ENCODE results near the gene TRIM47.

DNA sequence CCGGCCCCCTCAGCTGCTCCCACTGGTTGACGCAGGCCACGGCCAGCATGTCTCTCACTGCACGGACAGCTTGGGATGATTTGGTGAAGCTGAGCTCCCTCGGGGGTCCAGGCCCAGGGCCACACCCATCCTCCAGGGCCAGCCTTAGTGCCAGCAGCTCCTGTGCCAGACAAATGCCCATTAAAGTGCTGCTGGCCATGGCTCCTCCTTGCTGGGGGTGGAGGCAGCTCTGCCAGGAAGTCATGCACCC lies 2.5 kb downstream of the TRIM47 start:
- TF ChIP-seq, protein P1, sequence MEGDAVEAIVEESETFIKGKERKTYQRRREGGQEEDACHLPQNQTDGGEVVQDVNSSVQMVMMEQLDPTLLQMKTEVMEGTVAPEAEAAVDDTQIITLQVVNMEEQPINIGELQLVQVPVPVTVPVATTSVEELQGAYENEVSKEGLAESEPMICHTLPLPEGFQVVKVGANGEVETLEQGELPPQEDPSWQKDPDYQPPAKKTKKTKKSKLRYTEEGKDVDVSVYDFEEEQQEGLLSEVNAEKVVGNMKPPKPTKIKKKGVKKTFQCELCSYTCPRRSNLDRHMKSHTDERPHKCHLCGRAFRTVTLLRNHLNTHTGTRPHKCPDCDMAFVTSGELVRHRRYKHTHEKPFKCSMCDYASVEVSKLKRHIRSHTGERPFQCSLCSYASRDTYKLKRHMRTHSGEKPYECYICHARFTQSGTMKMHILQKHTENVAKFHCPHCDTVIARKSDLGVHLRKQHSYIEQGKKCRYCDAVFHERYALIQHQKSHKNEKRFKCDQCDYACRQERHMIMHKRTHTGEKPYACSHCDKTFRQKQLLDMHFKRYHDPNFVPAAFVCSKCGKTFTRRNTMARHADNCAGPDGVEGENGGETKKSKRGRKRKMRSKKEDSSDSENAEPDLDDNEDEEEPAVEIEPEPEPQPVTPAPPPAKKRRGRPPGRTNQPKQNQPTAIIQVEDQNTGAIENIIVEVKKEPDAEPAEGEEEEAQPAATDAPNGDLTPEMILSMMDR (conservative IDR thresholded peaks at IDR 0.05), result no peak
- TF ChIP-seq EZH2 (IDR thresholded peaks at IDR 0.05; ENCODE audit: low read depth), result no peak
